ENCODE results near the gene LOXL4.

- TF ChIP-seq CTCF (IDR thresholded peaks at IDR 0.05) (no peak), POLR2A (IDR thresholded peaks at IDR 0.05) (no peak)
Measured at GRCh38 chr10:98267069-98267893, 713 bp downstream of the LOXL4 start.
